Testis (tissue), 3 donors: ENCODE data around the gene CCDC188. TPM values are rescaled to one million over a fixed set of nuclear protein-coding genes. Genes with fewer than 3 reads are reported as not detected.

Experiments used
- DNase-seq: peaks from one replicate; pipeline ENCODE4 v3.0.0-alpha.2; 2019
- H3K27ac ChIP-seq, 2 donors: fragments of 200-600 bp; sonication (generic); one replicate each; pipeline ENCODE4 v1.5.1; 2019
- H3K27me3 ChIP-seq: fragments of 200-600 bp; sonication (generic); one replicate; pipeline ENCODE4 v1.5.1; 2019
- H3K36me3 ChIP-seq: fragments of 200-600 bp; sonication (generic); one replicate; pipeline ENCODE4 v1.5.1; 2017; ENCODE audit warnings: low read depth; ENCODE audit errors: missing control alignments
- H3K4me1 ChIP-seq: fragments of 200-600 bp; sonication (generic); one replicate; pipeline ENCODE4 v1.5.1; 2019
- H3K4me3 ChIP-seq, 2 donors: fragments of 200-600 bp; sonication (generic); one replicate each; pipeline ENCODE4 v1.5.1; 2017 to 2019
- H3K9me3 ChIP-seq: fragments of 200-600 bp; sonication (generic); one replicate; pipeline ENCODE4 v1.5.1; 2017
- POLR2A ChIP-seq: fragments of 450-650 bp; IDR thresholded peaks from one replicate; pipeline ENCODE4 v1.6.1; 2017; ENCODE audit warnings: antibody characterized with exemption, mild to moderate bottlenecking, moderate library complexity
- WGBS, 2 donors: methylation state at CpG; one replicate each; pipeline ENCODE4 v1.1.5; 2018; 5-methylcytosine and 5-hydroxymethylcytosine counted together
- intact Hi-C: fragments of 100-400 bp; cut with DNase I; formaldehyde crosslinking; loops from one replicate; pipeline ENCODE4 v1.15.1; 2023; ENCODE audit warnings: low total_unique reads
- polyA plus RNA-seq: library from polyadenylated mRNA; stranded (reverse); fragments of 350-450 nt; fragmentation: Illumina TruSeq; extraction: RNeasy Lipid Tissue Mini Kit (QIAGEN cat#74804); gene quantifications from one replicate; pipeline ENCODE4 v1.2.3, GENCODE V29; 2014; ENCODE audit warnings: low read depth, low replicate concordance; ENCODE audit not compliant: insufficient read depth
- total RNA-seq, 2 donors: library from RNA; depleted of rRNA; stranded (reverse); fragments of >200 nt; gene quantifications; one replicate each; pipeline ENCODE4 v1.2.3, GENCODE V29; 2016
- TF ChIP-seq, protein P1 (sequence below), 3 experiments: fragments of 450-650 bp in 2 of 3; fragments of 200-600 bp in 1 of 3; sonication (generic) in 1 of 3; IDR thresholded peaks; one replicate each; pipeline ENCODE4 v1.5.1; 2016 to 2019; ENCODE audit warnings: antibody characterized with exemption in 3 of 3, mild to moderate bottlenecking in 2 of 3, moderate library complexity in 1 of 3

The CCDC188 gene
- total and polyA plus RNA-seq, 3 donors from 2014 or later = 12.2 to 46.5 (median 33.1) TPM

- intact Hi-C loops = no loop called here
- H3K27me3 ChIP-seq = no peaks in the 10 kb centered on the region
- TF ChIP-seq POLR2A = no peak
- TF ChIP-seq, protein P1, sequence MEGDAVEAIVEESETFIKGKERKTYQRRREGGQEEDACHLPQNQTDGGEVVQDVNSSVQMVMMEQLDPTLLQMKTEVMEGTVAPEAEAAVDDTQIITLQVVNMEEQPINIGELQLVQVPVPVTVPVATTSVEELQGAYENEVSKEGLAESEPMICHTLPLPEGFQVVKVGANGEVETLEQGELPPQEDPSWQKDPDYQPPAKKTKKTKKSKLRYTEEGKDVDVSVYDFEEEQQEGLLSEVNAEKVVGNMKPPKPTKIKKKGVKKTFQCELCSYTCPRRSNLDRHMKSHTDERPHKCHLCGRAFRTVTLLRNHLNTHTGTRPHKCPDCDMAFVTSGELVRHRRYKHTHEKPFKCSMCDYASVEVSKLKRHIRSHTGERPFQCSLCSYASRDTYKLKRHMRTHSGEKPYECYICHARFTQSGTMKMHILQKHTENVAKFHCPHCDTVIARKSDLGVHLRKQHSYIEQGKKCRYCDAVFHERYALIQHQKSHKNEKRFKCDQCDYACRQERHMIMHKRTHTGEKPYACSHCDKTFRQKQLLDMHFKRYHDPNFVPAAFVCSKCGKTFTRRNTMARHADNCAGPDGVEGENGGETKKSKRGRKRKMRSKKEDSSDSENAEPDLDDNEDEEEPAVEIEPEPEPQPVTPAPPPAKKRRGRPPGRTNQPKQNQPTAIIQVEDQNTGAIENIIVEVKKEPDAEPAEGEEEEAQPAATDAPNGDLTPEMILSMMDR (IDR thresholded peaks at IDR 0.05) = no peak
- H3K36me3 ChIP-seq = no peaks in the 10 kb centered on the region
- DNase-seq = no peak
- H3K9me3 ChIP-seq = no peaks in the 10 kb centered on the region
- H3K4me3 ChIP-seq = no peak overlapping the region
- H3K27ac ChIP-seq = no peak overlapping the region
- H3K4me1 ChIP-seq = peaks cover 8% of the 10 kb centered on the region
- WGBS, 2 donors = 93 to 94% methylated on average over 13 to 16 of the region's 18 CpGs
Observed at GRCh38 chr22:20197407-20198030, 46.7 kb upstream of the CCDC188 start.

DNA sequence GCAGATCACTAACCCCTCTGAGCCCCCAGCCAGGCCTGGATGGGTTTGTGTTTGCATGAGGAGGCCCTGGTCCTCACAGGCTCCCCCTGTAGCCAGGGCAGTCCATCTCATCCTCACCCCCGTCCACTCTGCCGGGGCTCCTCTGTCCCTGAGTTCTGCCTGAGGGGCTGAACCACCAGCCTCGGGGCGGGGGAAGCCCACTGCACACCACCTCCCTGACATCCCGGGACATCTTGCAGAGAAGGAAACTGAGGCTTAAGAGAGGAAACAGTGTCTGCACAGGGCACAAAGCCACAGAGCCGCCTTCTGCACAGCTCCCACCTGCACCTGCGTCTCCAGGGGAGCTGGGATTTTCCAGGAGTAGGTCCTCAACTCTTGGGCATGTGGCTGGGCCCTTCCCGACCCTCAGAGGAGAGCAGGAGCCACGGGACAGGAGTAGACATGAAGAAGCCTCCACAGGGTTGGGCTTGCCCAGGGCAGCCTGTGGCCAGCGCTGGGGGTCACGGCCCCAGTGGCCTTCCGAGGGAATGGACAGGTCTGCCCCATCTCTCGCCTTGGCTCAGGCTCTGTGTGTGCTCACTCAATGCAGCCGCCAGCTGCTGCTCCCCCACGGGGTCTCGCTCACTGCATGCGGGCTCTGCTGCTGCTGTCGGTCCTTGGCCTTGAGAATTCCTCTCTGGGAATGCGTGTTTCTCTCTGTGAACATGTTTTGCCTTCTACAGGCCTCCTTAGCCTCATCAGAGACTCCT is 45.4 kb upstream of the CCDC188 start:
- TF ChIP-seq POLR2A = no peak
- TF ChIP-seq, protein P1 (IDR thresholded peaks at IDR 0.05) = no peak
- DNase-seq = peak; percentile 22

GRCh38 chr22:20194681-20195593 is 44.1 kb upstream of the CCDC188 start:
- H3K4me1 ChIP-seq = peaks cover 8% of the 10 kb centered on the region
- 84 to 86% methylated on average over 6 to 15 of the region's 15 CpGs for WGBS, 2 donors
- no peaks in the 10 kb centered on the region for H3K27me3 ChIP-seq
- no peaks in the 10 kb centered on the region for H3K36me3 ChIP-seq
- intact Hi-C loops = no loop called here
- no peak overlapping the region for H3K27ac ChIP-seq
- TF ChIP-seq POLR2A = no peak
- TF ChIP-seq, protein P1 (IDR thresholded peaks at IDR 0.05) = no peak
- DNase-seq = no peak
- H3K9me3 ChIP-seq = no peaks in the 10 kb centered on the region
- H3K4me3 ChIP-seq = no peak overlapping the region

More for the DNA sequence above, 45.4 kb upstream of the CCDC188 start:
- Histone ChIP-seq H3K4me3 (no peak overlapping the region), H3K27me3 (no peaks in the 10 kb centered on the region), H3K36me3 (no peaks in the 10 kb centered on the region), H3K9me3 (no peaks in the 10 kb centered on the region), H3K27ac (no peak overlapping the region), H3K4me1 (peaks cover 8% of the 10 kb centered on the region)
- intact Hi-C loops = no loop called here
- WGBS, 2 donors = 42 to 53% methylated on average over 5 to 19 of the region's 19 CpGs

DNA sequence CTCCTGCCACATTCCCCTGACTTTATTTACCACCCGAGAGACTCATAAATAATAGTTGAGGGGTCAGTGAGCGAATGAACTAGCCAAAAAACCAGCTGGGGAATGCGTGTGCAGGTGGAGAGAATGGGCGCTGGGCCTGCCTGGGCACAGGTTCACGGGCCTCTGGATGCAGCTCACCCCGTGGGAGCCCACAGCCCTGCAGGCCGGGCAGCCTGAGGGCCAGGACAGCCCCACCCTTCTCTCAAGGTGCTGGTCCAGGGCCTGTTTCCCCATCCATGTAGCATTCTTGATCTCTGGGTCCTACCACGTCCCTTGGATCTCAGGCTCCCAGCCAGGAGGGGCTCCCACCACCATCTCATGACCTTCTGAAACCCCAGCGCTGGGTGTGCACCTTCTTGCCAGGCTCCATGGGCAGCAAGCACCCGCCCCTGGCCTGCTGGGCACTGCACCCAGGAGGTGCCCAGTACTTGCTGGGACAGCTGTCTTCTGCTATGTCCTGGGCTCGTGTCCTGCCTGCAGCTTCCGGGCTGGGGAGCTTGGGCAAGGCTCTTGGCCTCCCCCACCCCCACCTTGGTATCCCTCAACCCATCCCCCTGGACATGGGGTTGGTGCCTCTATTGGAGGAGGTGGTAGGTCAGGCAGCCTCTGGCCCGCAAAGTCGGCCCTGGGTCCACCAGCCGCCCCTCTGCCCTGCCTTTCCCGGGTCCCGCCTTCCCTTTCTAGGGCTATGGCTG is 43.1 kb upstream of the CCDC188 start:
- intact Hi-C loops = no loop called here
- no peaks in the 10 kb centered on the region for H3K36me3 ChIP-seq
- 88 to 96% methylated on average over 7 to 17 of the region's 17 CpGs for WGBS, 2 donors
- no peak overlapping the region for H3K27ac ChIP-seq
- H3K4me3 ChIP-seq = no peak overlapping the region
- DNase-seq = no peak
- TF ChIP-seq POLR2A = no peak
- TF ChIP-seq, protein P1 (IDR thresholded peaks at IDR 0.05) = no peak
- H3K27me3 ChIP-seq = no peaks in the 10 kb centered on the region
- no peaks in the 10 kb centered on the region for H3K9me3 ChIP-seq
- H3K4me1 ChIP-seq = peaks cover 8% of the 10 kb centered on the region
